Fibroblast of the conjunctiva (primary cell): Measurements from ENCODE around the gene MAD1L1.
"Not testable (repeated sequence)": the region's sequence is repeated elsewhere in the genome, so short reads cannot be mapped to it uniquely, and the experiment has no call there.

ENCODE experiments used
- DNase-seq: peaks from one replicate; pipeline ENCODE4 v3.0.0-alpha.2; 2010; ENCODE audit warnings: low read depth

MAD1L1 gene

DNA sequence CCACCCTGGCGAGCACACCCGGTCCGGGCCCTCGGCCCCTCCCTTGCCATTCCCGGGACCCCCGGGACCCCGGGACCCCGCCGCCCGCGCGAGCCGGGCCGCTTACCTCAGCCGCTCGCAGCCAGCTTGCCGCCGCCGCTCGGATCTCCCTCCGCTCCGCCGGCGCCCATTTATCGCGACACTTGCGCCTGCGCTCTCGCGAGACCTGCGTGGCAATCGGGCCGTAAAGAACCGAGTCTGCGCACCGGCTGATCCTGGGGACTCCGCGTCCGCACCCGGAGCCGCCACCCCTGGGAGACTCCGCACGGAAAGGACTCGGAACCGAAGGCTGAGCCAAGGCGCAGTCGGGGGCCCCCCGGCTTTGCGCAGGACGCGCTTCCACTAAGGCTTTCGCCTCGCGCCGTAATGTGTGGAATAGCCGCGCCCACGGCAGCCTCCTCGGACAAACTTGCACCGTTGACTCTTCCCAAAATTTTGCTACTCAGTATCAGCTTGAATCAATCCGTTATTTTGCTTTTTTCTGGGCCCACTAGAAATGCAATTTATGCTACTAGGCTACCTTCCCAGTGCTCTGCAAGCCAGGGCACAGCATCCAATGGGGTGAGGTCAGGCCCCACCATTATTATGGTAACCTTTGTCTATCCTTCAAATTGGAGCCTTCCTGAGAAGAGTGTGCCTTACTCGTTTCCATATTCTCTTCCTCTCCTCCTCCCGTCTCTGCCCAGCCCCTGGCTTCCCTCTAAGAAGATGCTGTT lies at the start of gene MAD1L1:
Gene MAD1L1, minus strand, starts transcription at position 180 of the 755 bp plus-strand sequence. CDS start 2,812 bp downstream, outside the sequence.
- DNase-seq: peak; percentile 83

DNA sequence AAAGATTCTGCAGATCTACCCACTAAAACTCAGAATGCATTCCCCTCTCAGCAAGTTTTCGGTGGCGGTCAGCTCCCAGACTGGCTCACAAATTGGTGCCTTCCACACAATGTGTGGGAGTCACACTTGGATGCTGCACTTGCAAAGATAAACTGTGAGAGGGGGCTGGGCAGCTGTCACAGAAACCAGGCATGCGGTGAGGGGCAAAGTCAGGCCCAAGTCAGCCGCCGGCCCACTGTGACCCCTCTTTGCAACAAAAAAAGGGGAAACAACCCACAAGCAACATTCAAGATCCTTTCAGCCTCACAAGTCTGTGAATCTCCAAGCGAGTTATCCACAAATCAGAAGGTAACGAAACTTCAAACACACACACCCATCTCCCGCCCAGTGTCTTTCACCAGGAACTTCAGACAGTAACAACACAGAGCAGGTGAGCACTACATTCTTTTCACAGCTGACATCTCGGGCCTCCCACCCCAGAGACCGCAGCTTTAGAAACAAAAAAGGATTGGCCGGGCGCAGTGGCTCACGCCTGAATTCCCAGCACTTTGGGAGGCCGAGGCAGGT lies 49.5 kb upstream of the MAD1L1 start:
- DNase-seq: no peak

DNA sequence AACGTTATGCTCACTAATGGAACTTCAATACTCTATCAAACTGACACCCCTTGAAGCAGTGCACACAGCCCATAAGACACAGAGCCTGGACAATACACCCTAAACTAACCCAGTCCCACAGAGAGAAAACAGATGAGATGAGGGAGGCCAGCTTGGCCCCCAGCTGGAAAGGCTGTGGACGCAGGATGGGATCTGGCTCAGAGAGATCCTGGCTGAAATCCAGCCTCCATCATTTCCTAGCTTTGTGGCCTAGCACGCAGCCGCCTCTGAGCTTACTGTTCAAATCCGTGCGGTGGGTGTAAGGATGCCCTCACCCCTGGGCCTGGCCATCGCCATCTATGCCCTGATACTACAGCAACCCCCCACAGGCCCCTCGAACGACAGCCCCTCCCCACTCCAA lies 48.8 kb upstream of the MAD1L1 start:
- DNase-seq: no peak

DNA sequence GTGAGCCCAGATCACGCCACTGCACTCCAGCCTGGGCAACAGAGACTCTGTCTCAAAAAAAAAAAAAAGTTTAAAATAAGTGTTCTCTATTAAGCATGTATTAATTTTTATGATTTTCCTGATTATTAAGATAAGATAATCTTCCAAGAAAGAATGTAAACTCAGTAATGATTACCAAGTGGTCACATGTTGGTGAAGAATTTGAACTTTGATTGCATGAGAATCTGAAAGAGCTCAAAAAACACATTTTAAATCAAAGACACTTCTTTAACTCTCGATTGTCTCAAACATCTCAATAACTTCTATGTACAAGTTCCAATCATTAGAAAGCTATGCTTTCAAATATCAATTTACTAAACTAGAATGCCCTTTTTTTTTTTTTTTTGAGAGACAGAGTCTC lies 47.7 kb upstream of the MAD1L1 start:
- no peak for DNase-seq

DNA sequence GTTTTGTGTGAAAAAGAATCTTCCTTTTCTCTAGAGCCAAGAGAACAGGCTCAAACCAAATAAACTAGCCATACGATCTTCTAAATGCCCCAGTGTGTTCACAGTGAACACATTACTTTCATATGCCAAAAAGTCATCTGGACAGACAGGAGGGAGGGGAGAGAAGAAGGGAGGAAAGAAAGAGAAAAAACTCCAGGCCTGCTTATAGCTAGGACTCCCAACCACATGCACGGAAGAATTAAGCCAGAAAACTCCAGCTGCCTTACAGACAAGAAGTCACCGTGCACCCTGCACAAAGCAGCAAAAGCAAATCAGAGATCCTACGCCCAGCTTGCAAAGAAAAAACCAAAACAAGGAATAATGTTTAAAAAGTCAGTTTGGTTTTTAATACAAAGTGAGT lies 47.2 kb upstream of the MAD1L1 start:
- no peak for DNase-seq

DNA sequence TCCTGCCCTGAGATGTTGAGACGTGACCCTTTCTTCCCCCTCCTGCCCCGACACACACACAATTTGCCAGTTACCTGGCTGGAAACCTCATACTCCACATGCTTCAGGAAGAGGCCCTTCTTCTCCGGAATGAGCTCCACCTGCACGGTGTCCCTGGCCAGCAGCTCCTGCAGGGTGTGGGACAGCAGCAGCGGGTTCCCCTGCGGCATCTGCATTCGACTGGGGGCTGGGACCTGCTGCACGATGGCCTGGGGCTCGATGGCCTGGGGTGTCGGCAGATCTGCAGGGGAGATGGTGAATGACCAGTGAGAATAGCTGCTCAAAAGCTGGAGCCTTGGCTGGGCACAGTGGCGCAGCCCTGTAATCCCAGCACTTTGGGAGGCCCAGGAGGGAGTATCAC lies 45.3 kb upstream of the MAD1L1 start:
- DNase-seq: no peak

DNA sequence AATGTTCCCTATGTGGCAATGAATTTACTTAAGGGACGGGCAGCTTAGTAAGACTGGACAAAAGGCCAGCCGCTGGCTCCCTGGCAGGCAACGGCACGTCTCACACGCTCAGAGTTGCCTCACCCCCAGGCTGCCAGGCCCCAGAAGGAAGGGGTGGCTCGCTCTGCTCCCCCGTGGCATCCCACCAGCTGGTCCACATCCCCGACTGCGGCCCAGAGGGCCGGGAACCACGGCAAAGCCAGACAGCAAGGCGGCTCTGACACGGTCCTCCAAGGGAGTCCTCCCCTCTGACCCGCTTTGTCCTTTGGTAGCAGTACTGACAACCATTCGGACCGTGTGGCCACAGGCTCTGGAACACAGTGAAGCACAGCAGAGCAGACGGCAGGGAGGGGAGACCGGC lies 43.4 kb upstream of the MAD1L1 start:
- no peak for DNase-seq

DNA sequence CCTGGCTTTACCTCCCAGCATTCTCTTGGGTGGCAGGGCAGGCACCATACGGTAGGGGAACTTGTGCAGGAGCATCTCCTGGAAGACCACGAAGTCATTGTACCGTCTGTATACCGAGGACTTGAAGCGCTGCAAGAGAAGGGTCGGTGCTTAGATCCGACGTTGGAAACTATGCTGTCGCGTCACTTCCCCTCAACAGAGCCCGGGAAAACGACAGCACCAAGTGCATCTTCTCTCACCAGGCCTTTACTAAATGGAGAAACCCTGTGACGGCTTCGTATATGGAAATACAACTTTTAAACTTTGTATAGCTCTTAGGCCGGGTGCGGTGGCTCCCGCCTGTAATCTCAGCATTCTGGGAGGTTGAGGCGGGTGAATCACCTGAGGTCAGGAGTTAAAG lies 42.4 kb upstream of the MAD1L1 start:
- DNase-seq: no peak

DNA sequence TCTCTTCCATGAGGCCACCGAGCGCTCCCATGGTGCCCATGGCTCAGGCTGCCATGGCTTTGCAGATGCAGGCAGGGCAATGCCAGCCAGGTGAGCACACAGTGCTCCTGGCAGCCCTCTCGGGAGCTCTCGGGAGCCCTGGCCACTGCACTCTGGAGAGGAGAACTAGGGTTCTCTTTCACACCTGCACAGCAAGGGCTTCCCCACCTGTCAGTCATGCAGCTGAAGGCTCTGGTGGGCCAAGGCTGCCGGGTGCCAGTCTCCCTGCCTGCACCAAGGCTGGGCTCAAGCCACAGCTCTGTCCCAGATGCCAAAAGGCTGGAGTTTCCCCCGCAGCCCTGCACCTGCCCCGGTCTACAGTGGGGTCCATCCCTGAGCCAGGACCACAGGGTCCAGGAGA lies 41.9 kb upstream of the MAD1L1 start:
- DNase-seq: no peak

DNA sequence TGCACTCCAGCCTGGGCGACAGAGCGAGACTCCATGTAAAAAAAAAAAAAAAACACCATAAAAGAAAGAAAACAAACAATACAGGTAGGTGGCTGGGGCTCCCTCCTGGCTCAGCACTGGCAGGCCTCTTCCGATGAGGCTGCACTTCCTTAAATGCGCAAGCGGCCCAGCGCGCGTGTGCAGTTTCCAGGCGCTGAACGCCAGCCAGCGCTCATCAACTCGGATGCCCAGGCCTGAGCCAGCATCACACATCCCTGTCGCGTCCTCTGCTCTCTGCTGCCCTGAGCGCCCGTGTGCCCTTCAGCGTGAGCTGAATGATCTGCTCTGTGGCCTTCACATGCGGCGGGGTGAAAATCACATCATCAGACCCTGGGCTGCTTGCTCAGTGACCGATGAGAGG lies 41.1 kb upstream of the MAD1L1 start:
- DNase-seq: no peak

DNA sequence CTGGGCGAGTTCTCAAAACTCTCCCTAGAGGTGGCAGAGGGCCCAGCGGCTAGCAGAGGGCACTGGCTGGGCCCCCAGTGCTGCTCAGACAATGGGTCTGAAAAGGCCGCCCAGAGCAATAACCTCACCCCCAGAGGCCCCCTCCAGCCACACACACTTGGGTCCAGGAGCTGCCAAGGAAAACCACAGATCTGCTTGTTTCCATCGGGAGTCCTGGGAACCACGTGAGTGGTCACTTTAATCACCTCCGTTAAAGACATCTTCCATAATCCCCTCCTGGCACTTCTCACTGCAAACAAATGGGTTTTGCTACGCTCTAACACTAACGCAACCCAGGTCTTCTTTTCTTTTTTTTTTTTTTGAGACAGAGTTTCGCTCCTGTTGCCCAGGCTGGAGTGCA lies 39.3 kb upstream of the MAD1L1 start:
- DNase-seq: no peak

DNA sequence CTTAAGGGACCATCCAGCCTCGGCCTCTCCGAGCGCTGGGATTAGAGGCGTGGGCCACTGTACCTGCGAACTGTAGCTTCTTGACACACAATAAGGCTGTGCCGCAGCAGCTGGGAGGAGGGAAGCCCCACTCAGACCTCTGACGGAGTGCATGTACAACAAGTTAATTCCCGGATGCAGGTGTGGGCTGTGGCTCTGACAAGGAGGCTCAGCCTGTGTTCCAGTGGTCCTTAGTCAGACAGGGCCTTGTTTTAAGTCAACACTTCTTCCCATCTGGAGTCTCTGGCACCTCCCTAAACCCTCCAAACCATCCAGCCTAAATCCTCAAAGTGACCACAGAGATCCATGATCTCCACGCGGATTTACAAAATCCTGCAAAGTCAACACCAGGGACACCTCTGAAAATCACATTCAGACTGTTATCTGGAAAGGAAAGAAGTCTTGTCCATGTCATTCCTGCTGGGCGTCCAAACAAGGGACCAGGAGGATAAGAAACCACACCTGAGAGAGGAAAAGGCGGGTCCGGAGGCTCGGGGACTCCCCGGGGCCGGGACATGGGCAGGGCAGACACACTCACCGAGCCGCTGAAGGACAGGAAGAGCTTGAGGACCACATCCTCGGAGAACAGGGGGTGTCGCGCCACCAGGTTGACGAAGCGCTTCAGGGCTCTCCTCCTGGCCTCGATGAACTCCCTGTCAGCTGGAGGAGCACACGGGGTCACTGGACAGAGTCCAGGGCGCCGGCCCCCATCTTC lies 38.7 kb upstream of the MAD1L1 start:
- DNase-seq: no peak

DNA sequence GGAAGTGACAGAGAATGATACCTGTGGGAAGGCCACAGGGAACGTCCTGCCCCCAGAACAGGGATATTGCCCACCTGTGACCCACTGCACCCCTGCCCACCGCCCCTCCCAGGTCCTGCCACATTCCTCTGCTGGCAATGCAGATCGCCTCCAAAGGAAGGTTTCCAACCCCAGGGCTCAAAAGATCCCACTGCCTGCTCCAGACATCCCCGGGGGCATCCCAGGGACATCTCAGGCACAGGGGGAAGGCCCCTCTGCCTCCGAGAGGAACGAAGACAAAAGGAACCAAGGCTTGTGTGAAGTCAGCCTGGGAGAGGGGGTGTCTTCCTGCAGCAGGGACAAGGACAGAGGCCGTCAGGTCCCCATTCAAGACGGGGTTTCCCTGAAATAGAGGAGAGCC lies 37.8 kb upstream of the MAD1L1 start:
- no peak for DNase-seq

DNA sequence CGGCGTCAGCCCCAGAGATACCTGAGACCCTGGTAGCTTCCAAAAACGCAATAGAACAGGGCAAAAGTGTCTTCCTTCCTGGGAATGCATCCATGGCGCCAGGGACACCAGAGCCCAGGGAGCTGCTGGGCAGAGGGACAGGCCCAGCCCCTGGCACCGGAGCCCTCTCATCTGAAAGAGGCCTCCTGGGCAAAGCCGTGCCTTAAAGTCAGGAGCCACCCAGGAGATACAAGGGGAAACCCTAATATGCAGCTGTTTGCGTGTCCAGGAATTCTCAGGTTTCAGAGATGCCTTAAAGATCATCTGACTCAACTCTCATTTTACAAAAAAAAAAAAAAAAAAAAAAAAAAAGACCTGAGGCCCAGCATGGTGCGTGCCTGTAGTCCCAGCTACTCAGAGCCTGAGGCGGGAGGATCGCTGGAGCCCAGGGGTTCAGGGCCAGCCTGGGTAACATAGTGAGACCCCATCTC lies 37.3 kb upstream of the MAD1L1 start:
- DNase-seq: no peak

DNA sequence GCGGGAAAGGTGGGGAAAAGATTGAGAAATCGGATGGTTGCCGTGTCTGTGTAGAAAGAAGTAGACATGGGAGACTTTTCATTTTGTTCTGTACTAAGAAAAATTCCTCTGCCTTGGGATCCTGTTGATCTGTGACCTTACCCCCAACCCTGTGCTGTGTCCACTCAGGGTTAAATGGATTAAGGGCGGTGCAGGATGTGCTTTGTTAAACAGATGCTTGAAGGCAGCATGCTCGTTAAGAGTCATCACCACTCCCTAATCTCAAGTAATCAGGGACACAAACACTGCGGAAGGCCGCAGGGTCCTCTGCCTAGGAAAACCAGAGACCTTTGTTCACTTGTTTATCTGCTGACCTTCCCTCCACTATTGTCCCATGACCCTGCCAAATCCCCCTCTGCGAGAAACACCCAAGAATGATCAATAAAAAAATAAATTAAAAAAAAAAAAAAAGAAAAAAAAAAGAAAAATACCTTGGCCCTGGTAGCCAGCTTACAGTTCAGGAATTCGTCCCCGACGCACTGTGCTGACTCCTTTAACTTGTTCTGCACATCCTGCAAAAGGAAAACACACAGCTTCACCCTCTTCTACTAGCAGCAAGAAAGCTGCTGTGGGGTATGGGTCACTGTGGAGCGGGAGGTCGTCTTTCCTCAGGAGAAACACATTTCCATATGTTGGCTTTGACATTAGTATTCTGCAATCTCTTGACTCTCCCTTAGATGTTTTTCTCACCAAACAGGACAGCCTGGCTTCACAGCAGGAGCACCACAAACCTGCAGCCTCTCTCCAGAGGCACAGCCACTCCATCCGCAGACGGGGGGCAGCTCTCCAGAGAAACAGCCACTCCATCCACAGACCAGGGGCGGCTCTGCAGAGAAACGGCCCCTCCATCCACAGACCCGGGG lies 36.6 kb upstream of the MAD1L1 start:
- not testable (repeated sequence) for DNase-seq

DNA sequence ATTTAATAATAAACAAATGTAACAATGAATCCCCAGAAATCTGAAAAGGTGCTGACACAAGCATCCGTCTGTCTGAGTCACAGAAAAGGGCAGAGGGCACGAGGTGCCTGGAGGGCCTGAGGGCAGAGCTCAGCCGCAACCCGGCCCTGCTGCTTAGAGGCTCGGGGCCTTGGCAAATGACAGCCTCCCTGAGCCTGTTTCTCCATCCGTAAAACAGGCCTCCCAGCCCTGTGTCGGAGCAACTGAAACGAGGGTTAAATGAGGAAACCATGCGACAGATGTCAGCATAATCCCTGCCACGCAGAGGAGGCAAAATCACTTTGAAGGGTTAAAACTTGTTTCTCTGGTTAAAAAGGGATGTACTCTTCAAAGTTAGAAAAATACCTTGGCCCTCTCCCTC lies 34.2 kb upstream of the MAD1L1 start:
- peak; percentile 57 for DNase-seq

DNA sequence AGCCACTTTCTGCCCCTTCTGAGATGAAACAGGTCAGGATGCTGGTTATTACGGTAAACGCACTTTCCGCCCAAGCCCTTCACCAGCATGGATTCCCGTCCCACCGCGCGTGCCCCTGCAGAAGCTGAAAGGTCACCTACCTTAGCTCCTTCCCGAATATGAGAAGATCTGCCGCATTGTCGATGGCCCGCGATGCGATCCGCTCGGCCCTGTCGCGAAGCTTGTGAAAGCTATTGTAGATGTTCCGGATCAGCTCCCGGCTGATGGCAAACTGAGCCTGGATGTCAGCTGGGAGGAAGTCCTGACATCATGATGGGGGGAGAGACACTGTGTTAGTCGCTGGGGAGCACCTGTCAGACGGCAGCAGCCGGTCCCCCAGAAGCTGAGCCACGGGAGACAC lies 31.4 kb upstream of the MAD1L1 start:
- DNase-seq: no peak

DNA sequence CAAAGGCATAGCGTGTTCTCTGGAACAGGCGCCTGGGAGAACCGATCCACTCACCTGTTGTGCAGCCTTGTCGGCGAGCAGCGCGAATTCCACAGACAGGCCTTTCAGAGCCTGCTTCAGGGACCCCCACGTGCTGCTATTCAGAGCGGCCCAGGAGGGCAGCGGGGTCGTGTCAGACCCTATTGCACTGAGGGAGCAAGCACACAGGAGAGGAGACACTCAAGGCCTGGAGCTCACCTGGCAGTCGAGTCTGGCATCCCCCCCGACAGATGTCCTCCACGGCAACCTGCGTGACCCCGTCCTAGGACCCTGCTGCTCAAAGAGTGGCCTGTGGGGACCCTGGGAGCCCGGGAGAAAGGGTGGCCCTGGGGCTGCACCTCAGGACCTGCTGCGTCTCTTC lies 30.4 kb upstream of the MAD1L1 start:
- no peak for DNase-seq

DNA sequence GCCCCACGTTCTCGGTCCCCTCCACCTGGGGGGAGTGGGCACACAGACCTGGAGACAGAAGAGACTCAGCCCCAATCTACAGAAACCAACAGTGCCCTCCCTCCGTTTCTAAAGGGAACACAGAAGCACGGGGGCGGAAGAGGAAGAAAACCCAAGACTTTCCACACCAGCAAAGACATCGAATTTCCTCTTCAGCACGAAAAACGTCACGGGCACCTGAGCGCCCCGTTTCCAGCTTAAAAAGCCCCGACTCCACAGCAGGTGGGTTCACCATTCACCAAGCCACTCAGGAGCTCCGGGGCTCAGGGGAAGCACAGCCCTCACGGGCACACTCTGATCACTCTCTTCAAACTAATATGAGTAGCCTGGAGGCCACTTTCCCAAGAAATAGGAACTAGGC lies 28.9 kb upstream of the MAD1L1 start:
- no peak for DNase-seq

DNA sequence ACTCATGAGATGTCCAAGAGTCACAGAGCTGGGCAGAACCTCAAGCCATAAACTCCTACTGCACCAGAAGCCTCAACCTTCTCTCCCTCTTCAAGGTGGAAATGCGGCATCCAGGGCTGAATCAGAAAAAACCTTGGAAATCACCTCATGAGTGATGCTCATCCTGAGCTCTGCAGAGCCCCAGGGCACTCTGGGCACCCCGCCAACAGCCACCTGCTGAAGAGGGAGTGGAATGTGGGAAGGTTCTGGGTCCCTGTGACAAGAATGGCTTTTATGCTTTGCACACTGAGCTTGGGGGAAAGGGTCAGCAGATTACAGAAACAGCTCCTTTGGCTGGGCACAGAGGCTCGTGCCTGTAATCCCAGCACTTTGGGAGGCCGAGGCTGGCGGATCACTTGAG lies 28.1 kb upstream of the MAD1L1 start:
- no peak for DNase-seq

DNA sequence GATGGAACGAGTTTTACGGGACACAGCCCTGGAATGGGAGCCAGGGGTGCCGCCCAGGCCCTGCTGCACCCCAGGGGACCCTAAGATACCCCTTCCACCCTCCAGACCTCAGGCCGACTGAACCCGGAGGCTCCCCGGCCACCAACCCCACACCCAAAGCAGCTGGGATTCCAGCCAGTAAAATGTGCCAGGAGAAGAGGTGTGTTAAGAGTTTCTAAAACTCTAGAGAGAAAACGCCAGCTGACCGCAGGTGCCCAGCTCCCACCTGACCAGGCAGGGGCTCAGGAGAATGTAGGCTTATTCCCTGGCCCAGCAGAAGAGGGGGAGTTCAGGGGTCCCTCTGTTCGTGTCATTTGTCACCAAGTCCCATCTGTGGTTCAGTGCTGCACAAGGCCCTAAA lies 26.7 kb upstream of the MAD1L1 start:
- DNase-seq: no peak

DNA sequence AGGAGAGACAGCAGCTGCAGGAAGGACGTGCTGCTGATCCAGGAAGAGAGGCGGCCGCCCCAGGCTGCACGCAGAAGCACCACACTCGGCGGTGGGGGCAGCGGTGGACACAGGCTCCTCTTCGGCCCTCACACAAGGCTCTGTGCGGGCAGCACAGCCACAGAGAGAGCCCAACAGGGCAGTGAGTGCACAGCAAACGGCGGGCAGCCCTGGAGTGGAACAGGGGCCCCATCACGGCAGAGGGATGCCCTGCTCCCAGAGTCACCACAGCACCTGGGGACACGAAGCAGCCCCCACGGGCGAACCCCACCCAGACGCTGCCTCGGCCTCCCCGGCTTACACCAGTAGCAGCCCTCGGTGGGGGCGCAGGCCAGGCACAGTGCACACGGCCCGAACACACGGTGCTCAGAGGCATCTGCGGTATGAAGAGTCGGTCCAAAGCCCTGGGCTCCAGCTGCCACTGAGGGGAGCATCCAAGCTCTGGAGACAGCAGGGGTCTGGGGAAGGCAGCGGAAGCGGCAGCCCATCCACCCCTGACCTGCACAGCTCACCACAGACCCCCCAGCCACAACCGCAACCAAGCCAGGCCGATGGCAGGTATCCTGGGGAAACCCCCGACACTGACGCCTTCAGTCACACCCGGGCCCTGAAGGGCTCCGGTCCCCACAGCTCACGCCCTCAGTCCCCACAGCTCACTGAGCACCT lies 26.1 kb upstream of the MAD1L1 start:
- no peak for DNase-seq
